HG02763 (cell line): ENCODE results near the gene CCDC71L.

Source experiments
- ATAC-seq: cut with Tn5 transposase; IDR thresholded peaks from one replicate; pipeline ENCODE4 v1.9.1; 2021; ENCODE audit warnings: mild to moderate bottlenecking, moderate library complexity; ENCODE audit not compliant: unreplicated experiment

CCDC71L gene

GRCh38 chr7:106659166-106659962, 1.6 kb downstream of the CCDC71L start:
- no peak for ATAC-seq

- ATAC-seq: no peak
Measured at GRCh38 chr7:106658316-106659165, 2.4 kb downstream of the CCDC71L start.

GRCh38 chr7:106657085-106657991, 3.6 kb downstream of the CCDC71L start:
- ATAC-seq: no peak

- ATAC-seq: no peak
Measured at GRCh38 chr7:106655703-106656498, 5.1 kb downstream of the CCDC71L start.

- no peak for ATAC-seq
Measured at GRCh38 chr7:106653488-106653887, 7.5 kb downstream of the CCDC71L start.

- ATAC-seq: no peak
Measured at GRCh38 chr7:106652909-106653308, 8.0 kb downstream of the CCDC71L start.

- ATAC-seq: no peak
Measured at GRCh38 chr7:106652092-106652491, 8.9 kb downstream of the CCDC71L start.

GRCh38 chr7:106646256-106646655, 14.7 kb downstream of the CCDC71L start:
- no peak for ATAC-seq

GRCh38 chr7:106644999-106645398, 16.0 kb downstream of the CCDC71L start:
- no peak for ATAC-seq

GRCh38 chr7:106643216-106644000, 17.6 kb downstream of the CCDC71L start:
- no peak for ATAC-seq

- ATAC-seq: no peak
Measured at GRCh38 chr7:106641416-106641815, 19.5 kb downstream of the CCDC71L start.

- ATAC-seq: no peak
Measured at GRCh38 chr7:106640368-106641141, 20.4 kb downstream of the CCDC71L start.

GRCh38 chr7:106639476-106640334, 21.3 kb downstream of the CCDC71L start:
- no peak for ATAC-seq

GRCh38 chr7:106635411-106635810, 25.5 kb downstream of the CCDC71L start:
- ATAC-seq: no peak

GRCh38 chr7:106634958-106635357, 26.0 kb downstream of the CCDC71L start:
- ATAC-seq: no peak

GRCh38 chr7:106630648-106631047, 30.3 kb downstream of the CCDC71L start:
- no peak for ATAC-seq

- no peak for ATAC-seq
Measured at GRCh38 chr7:106629516-106629915, 31.4 kb downstream of the CCDC71L start.
